HepG2 (cell line): ENCODE measurements around the gene ZNF175. TPM values are rescaled to one million over a fixed set of nuclear protein-coding genes. Genes with fewer than 3 reads are reported as not detected.

Experiments used
- CEBPB ChIP-seq: IDR thresholded peaks from 2 replicates; pipeline ENCODE4 v1.6.1; 2011; ENCODE audit warnings: low read depth, low read length, improper control_type of control experiment, borderline replicate concordance
- FUBP1 ChIP-seq: sonication (generic); formaldehyde crosslinking; IDR thresholded peaks from 2 replicates; pipeline ENCODE4 v1.5.1; 2020; ENCODE audit warnings: missing genetic modification reagents, mild to moderate bottlenecking, borderline replicate concordance
- MATR3 ChIP-seq: sonication (generic); formaldehyde crosslinking; IDR thresholded peaks from 2 replicates; pipeline ENCODE4 v1.4.0; 2020; ENCODE audit warnings: missing genetic modification reagents
- NAIF1 ChIP-seq: sonication (generic); formaldehyde crosslinking; IDR thresholded peaks from 2 replicates; pipeline ENCODE4 v1.5.0; 2020; ENCODE audit warnings: mild to moderate bottlenecking, missing genetic modification reagents, borderline replicate concordance
- NFYB ChIP-seq: sonication (generic); formaldehyde crosslinking; IDR thresholded peaks from 2 replicates; pipeline ENCODE4 v1.4.0; 2020; ENCODE audit warnings: missing genetic modification reagents
- NR2F2 ChIP-seq: IDR thresholded peaks from 2 replicates; pipeline ENCODE4 v1.6.1; 2012; ENCODE audit warnings: low read depth, inconsistent platforms, borderline replicate concordance
- SIN3A ChIP-seq: IDR thresholded peaks from 2 replicates; pipeline ENCODE4 v1.6.1; 2011; ENCODE audit warnings: low read depth, mild to moderate bottlenecking, control low read depth, low read length, borderline replicate concordance
- SP2 ChIP-seq: sonication (generic); formaldehyde crosslinking; IDR thresholded peaks from 2 replicates; pipeline ENCODE4 v1.5.1; 2020; ENCODE audit warnings: mild to moderate bottlenecking, missing genetic modification reagents
- SRF ChIP-seq: IDR thresholded peaks from 2 replicates; pipeline ENCODE4 v1.6.1; 2011; ENCODE audit warnings: mild to moderate bottlenecking, low read depth, low read length, moderate library complexity
- ZBTB7A ChIP-seq: sonication (generic); formaldehyde crosslinking; IDR thresholded peaks from 2 replicates; pipeline ENCODE4 v1.8.0; 2022; ENCODE audit warnings: mild to moderate bottlenecking, missing genetic modification reagents
- ZNF281 ChIP-seq: sonication (generic); formaldehyde crosslinking; IDR thresholded peaks from 2 replicates; pipeline ENCODE4 v1.4.0; 2020; ENCODE audit warnings: missing genetic modification reagents, borderline replicate concordance
- ZNF335 ChIP-seq: sonication (generic); formaldehyde crosslinking; IDR thresholded peaks from 2 replicates; pipeline ENCODE4 v1.4.0; 2020; ENCODE audit warnings: missing genetic modification reagents
- ZNF383 ChIP-seq: sonication (generic); formaldehyde crosslinking; IDR thresholded peaks from 2 replicates; pipeline ENCODE4 v1.4.0; 2020; ENCODE audit warnings: missing genetic modification reagents, mild to moderate bottlenecking, borderline replicate concordance
- ZNF747 ChIP-seq: sonication (generic); formaldehyde crosslinking; IDR thresholded peaks from 2 replicates; pipeline ENCODE4 v1.8.1; 2023; ENCODE audit warnings: missing genetic modification reagents, mild to moderate bottlenecking, borderline replicate concordance
- polyA plus RNA-seq, 8 experiments: library from polyadenylated mRNA; depleted of rRNA in 3 of 8; stranded (reverse) in 7 of 8; unstranded in 1 of 8; fragments of >200 nt; fragmentation: Illumina TruSeq in 4 of 8; extraction: Trizol in 4 of 8; gene quantifications; 2 replicates each; pipeline versions ENCODE4 v1.2.1 to v1.2.3, GENCODE V29; 2011 to 2016; ENCODE audit warnings: low read depth in 4 of 8, missing spikeins in 1 of 8, mixed read lengths in 1 of 8; ENCODE audit not compliant: insufficient read depth in 1 of 8
- total RNA-seq, 5 experiments: library from RNA; depleted of rRNA; stranded (reverse); fragments of >200 nt; fragmentation: Illumina TruSeq; extraction: Trizol; gene quantifications; 2 replicates each; pipeline ENCODE4 v1.2.3, GENCODE V29; 2016; ENCODE audit warnings: low read depth in 1 of 5
- TF ChIP-seq, protein P1 (sequence below): sonication (generic); formaldehyde crosslinking; IDR thresholded peaks from 2 replicates; pipeline ENCODE4 v1.5.1; 2020; ENCODE audit warnings: mild to moderate bottlenecking, missing genetic modification reagents, moderate library complexity
- TF ChIP-seq, protein P2 (sequence below): sonication (generic); formaldehyde crosslinking; IDR thresholded peaks from 2 replicates; pipeline ENCODE4 v1.4.0; 2020; ENCODE audit warnings: missing genetic modification reagents
- TF ChIP-seq, protein P3 (sequence below): sonication (generic); formaldehyde crosslinking; IDR thresholded peaks from 2 replicates; pipeline ENCODE4 v1.4.0; 2020; ENCODE audit warnings: missing genetic modification reagents, borderline replicate concordance

Gene ZNF175
- total and polyA plus RNA-seq, 2 of the 13 experiments (the other 11 are each of a cell fraction or from before 2014, with no cell fraction given) = 1.2 to 1.5 TPM

GRCh38 chr19:51552996-51553725 lies 17.9 kb upstream of the ZNF175 start (continued):
- peak; percentile 82 for TF ChIP-seq ZNF335 (CRISPR knock-in tag)
- TF ChIP-seq SRF = no peak
- TF ChIP-seq ZNF281 = peak; percentile 66; the same call in 1 of the 2 replicates
- TF ChIP-seq MATR3 (CRISPR knock-in tag) = no peak
- TF ChIP-seq, protein P1, sequence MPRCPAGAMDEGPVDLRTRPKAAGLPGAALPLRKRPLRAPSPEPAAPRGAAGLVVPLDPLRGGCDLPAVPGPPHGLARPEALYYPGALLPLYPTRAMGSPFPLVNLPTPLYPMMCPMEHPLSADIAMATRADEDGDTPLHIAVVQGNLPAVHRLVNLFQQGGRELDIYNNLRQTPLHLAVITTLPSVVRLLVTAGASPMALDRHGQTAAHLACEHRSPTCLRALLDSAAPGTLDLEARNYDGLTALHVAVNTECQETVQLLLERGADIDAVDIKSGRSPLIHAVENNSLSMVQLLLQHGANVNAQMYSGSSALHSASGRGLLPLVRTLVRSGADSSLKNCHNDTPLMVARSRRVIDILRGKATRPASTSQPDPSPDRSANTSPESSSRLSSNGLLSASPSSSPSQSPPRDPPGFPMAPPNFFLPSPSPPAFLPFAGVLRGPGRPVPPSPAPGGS (CRISPR knock-in tag) = no peak
- no peak for TF ChIP-seq ZNF747 (CRISPR knock-in tag)
- TF ChIP-seq SP2 (CRISPR knock-in tag) = no peak
- TF ChIP-seq, protein P2, sequence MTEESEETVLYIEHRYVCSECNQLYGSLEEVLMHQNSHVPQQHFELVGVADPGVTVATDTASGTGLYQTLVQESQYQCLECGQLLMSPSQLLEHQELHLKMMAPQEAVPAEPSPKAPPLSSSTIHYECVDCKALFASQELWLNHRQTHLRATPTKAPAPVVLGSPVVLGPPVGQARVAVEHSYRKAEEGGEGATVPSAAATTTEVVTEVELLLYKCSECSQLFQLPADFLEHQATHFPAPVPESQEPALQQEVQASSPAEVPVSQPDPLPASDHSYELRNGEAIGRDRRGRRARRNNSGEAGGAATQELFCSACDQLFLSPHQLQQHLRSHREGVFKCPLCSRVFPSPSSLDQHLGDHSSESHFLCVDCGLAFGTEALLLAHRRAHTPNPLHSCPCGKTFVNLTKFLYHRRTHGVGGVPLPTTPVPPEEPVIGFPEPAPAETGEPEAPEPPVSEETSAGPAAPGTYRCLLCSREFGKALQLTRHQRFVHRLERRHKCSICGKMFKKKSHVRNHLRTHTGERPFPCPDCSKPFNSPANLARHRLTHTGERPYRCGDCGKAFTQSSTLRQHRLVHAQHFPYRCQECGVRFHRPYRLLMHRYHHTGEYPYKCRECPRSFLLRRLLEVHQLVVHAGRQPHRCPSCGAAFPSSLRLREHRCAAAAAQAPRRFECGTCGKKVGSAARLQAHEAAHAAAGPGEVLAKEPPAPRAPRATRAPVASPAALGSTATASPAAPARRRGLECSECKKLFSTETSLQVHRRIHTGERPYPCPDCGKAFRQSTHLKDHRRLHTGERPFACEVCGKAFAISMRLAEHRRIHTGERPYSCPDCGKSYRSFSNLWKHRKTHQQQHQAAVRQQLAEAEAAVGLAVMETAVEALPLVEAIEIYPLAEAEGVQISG (CRISPR knock-in tag) = peak; percentile 59
- no peak for TF ChIP-seq NAIF1 (CRISPR knock-in tag)
- TF ChIP-seq, protein P3, sequence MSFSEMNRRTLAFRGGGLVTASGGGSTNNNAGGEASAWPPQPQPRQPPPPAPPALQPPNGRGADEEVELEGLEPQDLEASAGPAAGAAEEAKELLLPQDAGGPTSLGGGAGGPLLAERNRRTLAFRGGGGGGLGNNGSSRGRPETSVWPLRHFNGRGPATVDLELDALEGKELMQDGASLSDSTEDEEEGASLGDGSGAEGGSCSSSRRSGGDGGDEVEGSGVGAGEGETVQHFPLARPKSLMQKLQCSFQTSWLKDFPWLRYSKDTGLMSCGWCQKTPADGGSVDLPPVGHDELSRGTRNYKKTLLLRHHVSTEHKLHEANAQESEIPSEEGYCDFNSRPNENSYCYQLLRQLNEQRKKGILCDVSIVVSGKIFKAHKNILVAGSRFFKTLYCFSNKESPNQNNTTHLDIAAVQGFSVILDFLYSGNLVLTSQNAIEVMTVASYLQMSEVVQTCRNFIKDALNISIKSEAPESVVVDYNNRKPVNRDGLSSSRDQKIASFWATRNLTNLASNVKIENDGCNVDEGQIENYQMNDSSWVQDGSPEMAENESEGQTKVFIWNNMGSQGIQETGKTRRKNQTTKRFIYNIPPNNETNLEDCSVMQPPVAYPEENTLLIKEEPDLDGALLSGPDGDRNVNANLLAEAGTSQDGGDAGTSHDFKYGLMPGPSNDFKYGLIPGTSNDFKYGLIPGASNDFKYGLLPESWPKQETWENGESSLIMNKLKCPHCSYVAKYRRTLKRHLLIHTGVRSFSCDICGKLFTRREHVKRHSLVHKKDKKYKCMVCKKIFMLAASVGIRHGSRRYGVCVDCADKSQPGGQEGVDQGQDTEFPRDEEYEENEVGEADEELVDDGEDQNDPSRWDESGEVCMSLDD (CRISPR knock-in tag) = peak; percentile 65; the same call in 1 of the 2 replicates
- no peak for TF ChIP-seq ZBTB7A (CRISPR knock-in tag)
- TF ChIP-seq SIN3A = no peak
- no peak for TF ChIP-seq NR2F2
- TF ChIP-seq NFYB (CRISPR knock-in tag) = no peak
- TF ChIP-seq FUBP1 = no peak
- no peak for TF ChIP-seq ZNF383 (CRISPR knock-in tag)
- TF ChIP-seq CEBPB = no peak
